ENCODE measurements around the gene D2HGDH. TPM values are rescaled to one million over a fixed set of nuclear protein-coding genes. Genes with fewer than 3 reads are reported as not detected.
"Not testable (repeated sequence)": the region's sequence is repeated elsewhere in the genome, so short reads cannot be mapped to it uniquely, and the experiment has no call there.

D2HGDH gene
- total and polyA plus RNA-seq, 9 donors, result 9.1 to 30.0 (median 19.7) TPM

DNA sequence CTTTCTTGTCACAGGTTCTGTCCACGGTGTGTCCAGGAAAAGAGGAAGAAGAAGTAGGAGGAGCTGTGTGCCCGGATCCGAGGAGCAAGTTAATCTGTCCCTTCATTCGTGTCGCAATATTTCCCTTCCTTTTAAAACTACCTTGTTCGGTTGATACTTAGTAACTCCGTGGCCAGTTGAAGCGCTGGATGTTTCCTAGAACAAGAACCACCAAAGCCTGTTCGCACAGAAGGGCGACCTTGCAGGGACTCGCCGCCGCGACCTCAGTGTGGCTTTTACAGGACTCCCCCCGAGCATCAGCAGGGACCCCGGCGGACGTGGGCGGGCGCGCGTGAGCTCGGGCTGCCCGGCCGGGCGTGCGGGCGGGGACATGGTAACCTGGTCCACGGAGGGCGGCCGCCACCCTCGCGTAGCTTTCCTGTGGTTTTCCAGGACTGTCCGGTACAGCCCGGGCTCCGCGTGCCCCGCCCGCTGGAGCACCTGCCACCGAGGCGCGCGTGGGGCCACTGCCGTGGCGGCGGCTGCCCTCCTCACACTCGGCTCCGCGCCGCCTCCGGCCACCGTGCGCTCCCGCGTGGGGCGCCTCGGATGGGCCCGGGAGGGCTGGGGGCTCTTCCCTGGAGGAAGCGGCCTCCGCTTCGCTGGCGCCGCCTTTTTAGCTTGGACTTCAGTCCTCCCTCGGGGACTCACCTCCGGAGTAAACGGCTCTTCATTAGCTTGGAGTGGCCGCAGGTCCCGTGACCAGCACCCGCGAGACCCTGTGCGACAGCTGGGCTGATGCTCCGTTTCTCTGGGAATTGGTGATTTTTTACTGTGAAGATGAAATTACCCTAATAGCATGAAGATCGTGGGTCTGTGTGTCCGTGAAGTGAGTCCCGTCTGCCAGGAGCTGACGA lies 9.2 kb upstream of the D2HGDH start:
- peaks cover 46% of the 10 kb centered on the region for H3K36me3 ChIP-seq (ENCODE audit: control insufficient read depth, insufficient read depth, low read length)
- no peak for DNase-seq
- no peaks in the 10 kb centered on the region for H3K27me3 ChIP-seq (ENCODE audit: control insufficient read depth, insufficient read depth, low read length)
- no peak overlapping the region for H3K4me3 ChIP-seq (ENCODE audit: low read length)
- peaks cover 16% of the 10 kb centered on the region for H3K9me3 ChIP-seq (replicated peaks; ENCODE audit: control insufficient read depth, low read depth, low read length)
- WGBS (ENCODE audit: insufficient coverage), result 96% methylated on average over 74 of the region's 76 CpGs
- no peak overlapping the region for H3K27ac ChIP-seq (ENCODE audit: low read length)
- peaks cover 7% of the 10 kb centered on the region for H3K4me1 ChIP-seq (ENCODE audit: control insufficient read depth, insufficient read depth, low read length)

DNA sequence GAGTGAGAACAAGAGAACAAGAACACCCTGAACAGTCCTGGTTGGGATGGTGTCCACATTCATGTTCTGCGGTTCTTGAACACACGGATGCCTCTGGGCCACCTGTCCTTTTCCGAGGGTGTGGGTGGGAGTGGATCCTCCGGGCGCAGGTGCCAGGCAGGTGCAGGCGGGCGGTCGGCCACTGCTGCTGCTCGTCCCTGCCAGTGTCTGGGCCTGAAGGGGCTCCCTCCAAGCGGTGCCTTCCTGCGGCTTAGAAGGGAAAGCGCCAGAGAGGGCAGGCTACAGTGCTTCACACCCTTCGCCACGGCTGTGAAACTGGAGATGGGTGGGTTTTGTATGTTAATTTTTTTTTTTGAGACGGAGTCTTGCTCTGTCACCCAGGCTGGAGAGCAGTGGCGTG lies 8.0 kb upstream of the D2HGDH start:
- Histone ChIP-seq H3K4me3 (ENCODE audit: low read length) (no peak overlapping the region), H3K9me3 (replicated peaks; ENCODE audit: control insufficient read depth, low read depth, low read length) (peaks cover 16% of the 10 kb centered on the region), H3K36me3 (ENCODE audit: control insufficient read depth, insufficient read depth, low read length) (peaks cover 33% of the 10 kb centered on the region), H3K4me1 (ENCODE audit: control insufficient read depth, insufficient read depth, low read length) (peaks cover 7% of the 10 kb centered on the region), H3K27me3 (ENCODE audit: control insufficient read depth, insufficient read depth, low read length) (no peaks in the 10 kb centered on the region), H3K27ac (ENCODE audit: low read length) (no peak overlapping the region)
- DNase-seq, result no peak
- 93% methylated on average over 12 of the region's 16 CpGs for WGBS (ENCODE audit: insufficient coverage)

DNA sequence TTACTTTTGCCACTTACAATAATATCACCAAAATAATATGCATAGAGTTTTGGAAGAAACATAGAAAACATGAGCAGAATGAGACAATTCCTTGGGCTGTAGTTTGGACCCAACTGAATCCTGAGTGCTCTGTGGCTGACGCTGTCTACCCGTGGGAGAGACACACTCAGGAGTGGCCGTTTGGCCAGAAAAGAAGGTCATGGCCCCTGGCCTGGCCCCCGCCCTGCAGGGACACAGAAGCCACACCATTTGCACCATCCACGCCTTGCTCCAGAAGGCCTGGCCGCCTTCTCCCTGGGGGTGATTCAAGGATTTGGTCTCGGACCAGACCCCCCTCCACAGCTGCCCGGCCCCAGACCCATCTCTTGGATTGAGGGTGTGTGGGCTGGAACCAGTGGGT lies 6.4 kb upstream of the D2HGDH start:
- 70% methylated on average over 4 of the region's 8 CpGs for WGBS (ENCODE audit: insufficient coverage)
- peak overlapping the region; percentile 39 for H3K27ac ChIP-seq (ENCODE audit: low read length)
- H3K27me3 ChIP-seq (ENCODE audit: control insufficient read depth, insufficient read depth, low read length), result no peaks in the 10 kb centered on the region
- peaks cover 19% of the 10 kb centered on the region for H3K36me3 ChIP-seq (ENCODE audit: control insufficient read depth, insufficient read depth, low read length)
- DNase-seq, result no peak
- H3K4me1 ChIP-seq (ENCODE audit: control insufficient read depth, insufficient read depth, low read length), result peaks cover 7% of the 10 kb centered on the region
- peaks cover 7% of the 10 kb centered on the region for H3K9me3 ChIP-seq (replicated peaks; ENCODE audit: control insufficient read depth, low read depth, low read length)
- H3K4me3 ChIP-seq (ENCODE audit: low read length), result no peak overlapping the region

DNA sequence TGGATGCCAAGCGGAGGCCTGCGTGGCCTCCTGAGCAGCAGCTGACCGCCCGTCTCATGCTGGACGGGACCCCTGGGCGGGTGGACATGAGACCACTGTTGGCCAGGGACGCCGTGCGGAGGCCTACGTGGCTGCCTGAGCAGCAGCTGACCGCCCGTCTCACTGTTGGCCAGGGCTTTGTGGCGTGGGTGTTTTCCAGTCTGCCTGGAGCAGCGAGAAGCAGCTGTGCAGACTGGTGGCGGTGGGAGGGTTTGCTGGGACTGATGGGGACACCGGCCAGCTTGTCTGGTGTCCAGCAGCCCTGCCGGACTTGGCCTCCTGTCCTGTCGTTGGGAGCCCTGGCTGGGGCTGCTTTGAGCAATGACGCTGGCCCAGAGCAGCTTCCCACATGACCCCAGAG lies 5.8 kb upstream of the D2HGDH start:
- peaks cover 13% of the 10 kb centered on the region for H3K36me3 ChIP-seq (ENCODE audit: control insufficient read depth, insufficient read depth, low read length)
- peaks cover 7% of the 10 kb centered on the region for H3K4me1 ChIP-seq (ENCODE audit: control insufficient read depth, insufficient read depth, low read length)
- peak; percentile 82 for DNase-seq
- peak overlapping the region; percentile 39 for H3K27ac ChIP-seq (ENCODE audit: low read length)
- H3K9me3 ChIP-seq (replicated peaks; ENCODE audit: control insufficient read depth, low read depth, low read length), result peaks cover 1% of the 10 kb centered on the region
- WGBS (ENCODE audit: insufficient coverage), result 61% methylated on average over 11 of the region's 19 CpGs
- H3K4me3 ChIP-seq (ENCODE audit: low read length), result no peak overlapping the region
- H3K27me3 ChIP-seq (ENCODE audit: control insufficient read depth, insufficient read depth, low read length), result no peaks in the 10 kb centered on the region

DNA sequence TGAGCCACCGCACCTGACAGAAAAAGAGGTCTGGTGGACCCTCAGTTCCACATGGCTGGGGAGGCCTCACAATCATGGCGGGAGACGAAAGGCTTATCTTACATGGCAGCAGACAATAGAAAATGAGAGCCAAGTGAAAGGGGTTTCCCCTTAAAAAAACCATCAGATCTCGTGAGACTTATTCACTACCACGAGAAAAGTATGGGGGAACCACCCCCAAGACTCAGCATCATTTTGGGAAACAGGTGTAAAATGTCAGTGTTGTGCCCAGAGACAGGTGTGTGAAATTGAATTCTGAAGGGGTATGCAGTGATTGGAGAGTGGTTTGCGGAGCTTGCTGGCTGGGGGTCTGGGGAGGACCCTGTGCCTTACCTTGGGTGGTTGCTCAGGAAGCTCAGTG lies 4.6 kb upstream of the D2HGDH start:
- Histone ChIP-seq H3K9me3 (replicated peaks; ENCODE audit: control insufficient read depth, low read depth, low read length) (no peaks in the 10 kb centered on the region), H3K4me3 (ENCODE audit: low read length) (no peak overlapping the region), H3K36me3 (ENCODE audit: control insufficient read depth, insufficient read depth, low read length) (peaks cover under 1% of the 10 kb centered on the region), H3K27me3 (ENCODE audit: control insufficient read depth, insufficient read depth, low read length) (no peaks in the 10 kb centered on the region), H3K27ac (ENCODE audit: low read length) (no peak overlapping the region), H3K4me1 (ENCODE audit: control insufficient read depth, insufficient read depth, low read length) (peaks cover 12% of the 10 kb centered on the region)
- WGBS (ENCODE audit: insufficient coverage), result 95% methylated on average over 2 of the region's 6 CpGs
- DNase-seq, result no peak

DNA sequence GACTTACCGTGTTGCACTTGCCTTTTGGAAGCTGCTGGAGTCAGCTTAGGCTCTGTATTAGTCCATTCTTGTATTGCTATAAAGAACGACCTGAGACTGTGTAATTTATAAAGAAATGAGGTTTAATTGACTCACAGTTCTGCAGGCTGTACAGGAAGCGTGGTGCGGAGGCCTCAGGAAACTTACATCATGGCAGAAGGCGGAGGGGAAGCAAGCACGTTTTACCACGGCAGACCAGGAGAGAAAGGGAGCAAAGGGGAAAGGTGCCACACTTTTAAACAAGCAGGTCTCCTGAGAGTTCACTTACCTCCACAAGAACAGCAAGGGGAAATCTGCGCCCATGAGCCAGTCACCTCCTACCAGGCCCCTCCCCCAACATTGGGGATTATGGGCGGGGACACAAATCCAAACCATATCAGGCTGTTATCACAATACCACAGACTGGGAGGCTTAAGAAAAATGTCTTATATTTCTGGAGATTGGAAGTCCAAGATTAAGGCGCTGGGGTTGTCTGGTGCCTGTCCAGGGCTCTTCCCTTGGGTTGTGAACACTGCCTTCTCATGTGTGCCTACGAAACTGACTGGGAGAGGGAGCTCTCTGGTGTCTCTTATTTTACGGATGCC lies 3.6 kb upstream of the D2HGDH start:
- no peaks in the 10 kb centered on the region for H3K36me3 ChIP-seq (ENCODE audit: control insufficient read depth, insufficient read depth, low read length)
- H3K4me1 ChIP-seq (ENCODE audit: control insufficient read depth, insufficient read depth, low read length), result peaks cover 17% of the 10 kb centered on the region
- 76% methylated on average over 5 of the region's 12 CpGs for WGBS (ENCODE audit: insufficient coverage)
- H3K27ac ChIP-seq (ENCODE audit: low read length), result no peak overlapping the region
- DNase-seq, result no peak
- no peaks in the 10 kb centered on the region for H3K27me3 ChIP-seq (ENCODE audit: control insufficient read depth, insufficient read depth, low read length)
- H3K4me3 ChIP-seq (ENCODE audit: low read length), result no peak overlapping the region
- H3K9me3 ChIP-seq (replicated peaks; ENCODE audit: control insufficient read depth, low read depth, low read length), result no peaks in the 10 kb centered on the region

DNA sequence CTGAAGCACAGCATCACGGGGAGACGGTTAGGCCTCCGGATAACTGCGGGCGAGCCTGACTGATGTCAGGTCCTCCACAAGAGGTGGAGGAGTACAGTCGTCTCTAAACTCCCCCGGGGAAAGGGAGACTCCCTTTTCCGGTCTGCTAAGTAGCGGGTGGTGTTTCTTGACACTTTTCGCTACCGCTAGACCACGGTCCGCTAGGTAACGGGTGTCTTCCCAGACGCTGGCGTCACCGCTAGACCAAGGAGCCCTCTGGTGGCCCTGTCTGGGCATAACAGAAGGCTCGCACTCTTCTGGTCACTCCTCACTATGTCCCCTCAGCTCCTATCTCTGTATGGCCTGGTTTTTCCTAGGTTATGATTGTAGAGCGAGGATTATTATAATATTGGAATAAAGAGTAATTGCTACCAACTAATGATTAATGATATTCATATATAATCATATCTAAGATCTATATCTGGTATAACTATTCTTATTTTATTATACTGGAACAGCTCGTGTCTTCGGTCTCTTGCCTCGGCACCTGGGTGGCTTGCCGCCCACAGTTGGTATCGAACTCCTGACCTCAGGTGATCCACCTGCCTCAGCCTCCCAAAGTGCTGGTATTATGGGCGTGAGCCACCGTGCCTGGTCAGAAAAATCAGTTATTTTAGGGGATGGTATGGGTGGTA lies 1.8 kb upstream of the D2HGDH start:
- peaks cover 17% of the 10 kb centered on the region for H3K4me1 ChIP-seq (ENCODE audit: control insufficient read depth, insufficient read depth, low read length)
- not testable (repeated sequence) for H3K4me3 ChIP-seq (ENCODE audit: low read length); H3K27ac ChIP-seq (ENCODE audit: low read length); H3K27me3 ChIP-seq (ENCODE audit: control insufficient read depth, insufficient read depth, low read length); H3K9me3 ChIP-seq (replicated peaks; ENCODE audit: control insufficient read depth, low read depth, low read length); H3K36me3 ChIP-seq (ENCODE audit: control insufficient read depth, insufficient read depth, low read length)
- WGBS (ENCODE audit: insufficient coverage), result 96% methylated on average over 5 of the region's 26 CpGs
- peak; percentile 51 for DNase-seq

DNA sequence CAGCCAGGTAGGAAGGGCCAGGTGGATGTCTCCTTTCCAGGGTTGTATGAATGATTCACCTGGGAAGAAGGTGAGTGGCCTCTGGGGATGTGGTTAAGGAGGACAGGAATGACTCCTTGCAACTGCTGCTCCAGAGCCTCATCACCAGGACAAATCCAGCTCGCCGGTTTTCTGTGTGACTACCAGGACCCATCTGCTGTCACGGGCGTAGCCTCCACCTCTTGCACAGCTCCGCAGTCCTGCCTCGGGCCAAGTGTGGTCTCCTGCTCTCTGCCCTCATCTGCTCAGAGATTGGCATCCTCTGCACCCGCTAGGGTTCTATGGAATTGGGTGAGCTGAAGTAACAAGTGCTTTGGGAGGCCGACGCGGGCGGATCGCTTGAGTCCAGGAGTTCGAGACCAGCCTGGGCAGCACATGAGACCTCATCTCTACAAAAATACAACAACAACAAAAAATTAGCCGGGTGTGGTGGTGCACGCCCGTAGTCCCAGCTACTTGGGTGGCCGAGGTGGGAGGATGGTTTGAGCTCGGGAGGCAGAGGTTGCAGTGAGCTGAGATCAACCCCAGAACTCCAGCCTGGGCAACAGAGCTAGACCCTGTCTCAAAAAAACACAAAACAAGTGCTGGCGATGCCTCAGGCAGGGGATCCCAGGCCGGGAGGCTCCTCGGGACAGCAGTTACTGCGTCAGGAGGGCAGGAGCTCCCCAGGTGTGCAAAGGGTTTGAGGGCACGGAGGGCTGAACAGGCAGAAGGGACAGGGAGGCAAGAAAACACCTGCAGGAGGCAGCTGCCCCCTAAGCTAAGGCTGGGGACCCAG lies 831 bp upstream of the D2HGDH start:
- Histone ChIP-seq H3K4me3 (ENCODE audit: low read length) (peak overlapping the region; percentile 47), H3K27ac (ENCODE audit: low read length) (no peak overlapping the region), H3K9me3 (replicated peaks; ENCODE audit: control insufficient read depth, low read depth, low read length) (no peaks in the 10 kb centered on the region), H3K4me1 (ENCODE audit: control insufficient read depth, insufficient read depth, low read length) (peaks cover 10% of the 10 kb centered on the region), H3K36me3 (ENCODE audit: control insufficient read depth, insufficient read depth, low read length) (peaks cover 8% of the 10 kb centered on the region), H3K27me3 (ENCODE audit: control insufficient read depth, insufficient read depth, low read length) (no peaks in the 10 kb centered on the region)
- DNase-seq, result peak; percentile 12
- 68% methylated on average over 7 of the region's 23 CpGs for WGBS (ENCODE audit: insufficient coverage)

DNA sequence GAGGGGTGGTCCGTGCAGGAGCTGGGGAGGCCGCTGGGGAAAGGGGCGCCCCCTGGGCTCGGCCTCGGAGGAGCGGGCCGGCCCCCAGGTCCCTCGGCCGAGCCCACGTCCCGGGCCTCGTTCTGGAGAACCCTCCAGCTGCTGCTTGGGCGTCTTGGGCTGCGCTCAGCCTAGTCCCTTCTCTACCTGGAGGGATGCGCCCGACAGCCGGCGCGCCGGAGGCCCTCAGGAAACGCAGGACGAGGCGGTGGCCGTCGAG lies 293 bp upstream of the D2HGDH start:
- Histone ChIP-seq H3K27ac (ENCODE audit: low read length) (no peak overlapping the region), H3K4me1 (ENCODE audit: control insufficient read depth, insufficient read depth, low read length) (peaks cover 10% of the 10 kb centered on the region), H3K9me3 (replicated peaks; ENCODE audit: control insufficient read depth, low read depth, low read length) (no peaks in the 10 kb centered on the region), H3K36me3 (ENCODE audit: control insufficient read depth, insufficient read depth, low read length) (peaks cover 13% of the 10 kb centered on the region), H3K27me3 (ENCODE audit: control insufficient read depth, insufficient read depth, low read length) (no peaks in the 10 kb centered on the region), H3K4me3 (ENCODE audit: low read length) (peak overlapping the region; percentile 47)
- DNase-seq, result no peak
- WGBS (ENCODE audit: insufficient coverage), result 2% methylated on average over 25 of the region's 25 CpGs

DNA sequence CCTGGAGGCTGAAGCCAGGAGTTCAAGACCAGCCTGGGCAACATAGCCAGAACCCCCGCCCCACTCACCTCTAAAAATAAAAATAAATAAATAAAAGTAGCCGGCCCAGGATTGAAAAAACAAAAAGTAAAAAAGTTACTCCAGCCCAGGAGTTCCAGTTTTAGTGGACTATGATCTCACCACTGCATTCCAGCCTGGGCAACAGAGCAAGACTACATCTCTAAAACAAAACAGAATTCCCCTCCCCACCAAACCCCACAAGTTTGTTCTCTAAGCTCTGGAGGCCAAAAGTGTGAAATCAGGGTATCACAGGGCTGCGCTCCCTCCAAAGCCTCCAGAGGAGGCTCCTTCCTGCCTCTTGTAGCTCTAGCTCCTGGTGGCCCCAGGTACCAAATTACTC lies 1.7 kb downstream of the D2HGDH start:
- no peak overlapping the region for H3K27ac ChIP-seq (ENCODE audit: low read length)
- H3K4me3 ChIP-seq (ENCODE audit: low read length), result no peak overlapping the region
- H3K36me3 ChIP-seq (ENCODE audit: control insufficient read depth, insufficient read depth, low read length), result peaks cover 14% of the 10 kb centered on the region
- 100% methylated on average over 1 of the region's 3 CpGs for WGBS (ENCODE audit: insufficient coverage)
- H3K4me1 ChIP-seq (ENCODE audit: control insufficient read depth, insufficient read depth, low read length), result peaks cover 10% of the 10 kb centered on the region
- no peaks in the 10 kb centered on the region for H3K27me3 ChIP-seq (ENCODE audit: control insufficient read depth, insufficient read depth, low read length)
- H3K9me3 ChIP-seq (replicated peaks; ENCODE audit: control insufficient read depth, low read depth, low read length), result no peaks in the 10 kb centered on the region
- DNase-seq, result no peak
